Ishikawa (cell line): ENCODE measurements around the gene WNT8B.

ENCODE experiments used
- CEBPB ChIP-seq: IDR thresholded peaks from 2 replicates; pipeline ENCODE4 v1.6.1; 2012
- CREB1 ChIP-seq: IDR thresholded peaks from 2 replicates; pipeline ENCODE4 v1.6.1; 2012; ENCODE audit warnings: low read depth
- EGR1 ChIP-seq: IDR thresholded peaks from 2 replicates; pipeline ENCODE4 v1.6.1; 2012
- EP300 ChIP-seq: IDR thresholded peaks from 2 replicates; pipeline ENCODE4 v1.6.1; 2012; ENCODE audit warnings: borderline replicate concordance
- FOXM1 ChIP-seq: IDR thresholded peaks from 2 replicates; pipeline ENCODE4 v1.6.1; 2012; ENCODE audit warnings: low read depth, borderline replicate concordance
- MAX ChIP-seq: IDR thresholded peaks from 2 replicates; pipeline ENCODE4 v1.6.1; 2012
- NFIC ChIP-seq: IDR thresholded peaks from 2 replicates; pipeline ENCODE4 v1.6.1; 2012
- RAD21 ChIP-seq: IDR thresholded peaks from 2 replicates; pipeline ENCODE4 v1.6.1; 2012; ENCODE audit warnings: low read depth
- REST ChIP-seq: IDR thresholded peaks from 2 replicates; pipeline ENCODE4 v1.6.1; 2012; ENCODE audit warnings: low read depth, mild to moderate bottlenecking
- TAF1 ChIP-seq: IDR thresholded peaks from 2 replicates; pipeline ENCODE4 v1.6.1; 2012; ENCODE audit warnings: low read depth, mild to moderate bottlenecking
- TCF12 ChIP-seq: IDR thresholded peaks from 2 replicates; pipeline ENCODE4 v1.6.1; 2012; ENCODE audit warnings: low read depth
- TEAD4 ChIP-seq: IDR thresholded peaks from 2 replicates; pipeline ENCODE4 v1.6.1; 2012
- USF1 ChIP-seq: IDR thresholded peaks from 2 replicates; pipeline ENCODE4 v1.6.1; 2012
- YY1 ChIP-seq: IDR thresholded peaks from 2 replicates; pipeline ENCODE4 v1.6.1; 2012; ENCODE audit warnings: low read depth
- ZBTB7A ChIP-seq: IDR thresholded peaks from 2 replicates; pipeline ENCODE4 v1.6.1; 2012; ENCODE audit warnings: low read depth

WNT8B gene

GRCh38 chr10:100433253-100434240 lies 29.3 kb upstream of the WNT8B start:
- TF ChIP-seq RAD21 (peak; percentile 100), EP300 (no peak)

- TF ChIP-seq CREB1 (no peak), TEAD4 (no peak)
Observed at GRCh38 chr10:100436255-100436654, 26.6 kb upstream of the WNT8B start.

- no peak for TF ChIP-seq REST
- TF ChIP-seq CEBPB, result no peak
- TF ChIP-seq EP300, result no peak
- TF ChIP-seq USF1, result no peak
- TF ChIP-seq EGR1, result no peak
- no peak for TF ChIP-seq NFIC
Observed at GRCh38 chr10:100438674-100439315, 24.0 kb upstream of the WNT8B start.

- no peak for TF ChIP-seq TCF12
- no peak for TF ChIP-seq EGR1
- no peak for TF ChIP-seq YY1
Observed at GRCh38 chr10:100442548-100442947, 20.3 kb upstream of the WNT8B start.

- TF ChIP-seq USF1 (peak; percentile 52), MAX (no peak)
Observed at GRCh38 chr10:100446130-100446761, 16.6 kb upstream of the WNT8B start.

- TF ChIP-seq REST (no peak), RAD21 (no peak), EP300 (no peak), TEAD4 (no peak), CREB1 (no peak), NFIC (no peak), CEBPB (no peak), TCF12 (no peak), TAF1 (no peak), FOXM1 (no peak), MAX (no peak), YY1 (no peak), EGR1 (no peak), USF1 (no peak), ZBTB7A (no peak)
Observed at GRCh38 chr10:100447663-100448062, 15.1 kb upstream of the WNT8B start.
